Activated CD8-positive, alpha-beta memory T cell treated with anti-CD3 and anti-CD28 coated beads, Interleukin-2, amount 10 ng/mL, durations not matched to agents 7 days and 5 days (primary cell): ENCODE results near the gene MYT1. TPM values are rescaled to one million over a fixed set of nuclear protein-coding genes. Genes with fewer than 3 reads are reported as not detected.
A peak's percentile ranks its signal among the peaks of the same experiment; 100 is the strongest.
"Not testable (repeated sequence)": the region's sequence is repeated elsewhere in the genome, so short reads cannot be mapped to it uniquely, and the experiment has no call there.

Source experiments
- ATAC-seq: fragments of 150-1000 bp; cut with Tn5 transposase; one replicate; pipeline ENCODE4 v1.10.0; 2021; ENCODE audit warnings: moderate library complexity
- CTCF ChIA-PET: fragments of 350-600 bp; sonication (Branson Sonifier 250); formaldehyde crosslinking; loops from one replicate; lab custom pipeline; 2021; ENCODE audit warnings: antibody characterized with exemption; lab: Charles Lee
- DNase-seq: peaks from one replicate; pipeline ENCODE4 v3.0.0-alpha.2; 2020
- H3K27ac Mint-ChIP-seq: one replicate; pipeline ENCODE4 v1.8.0; 2021; ENCODE audit warnings: mild to moderate bottlenecking, mixed read lengths
- H3K27me3 Mint-ChIP-seq: one replicate; pipeline ENCODE4 v1.8.0; 2021; ENCODE audit warnings: mixed read lengths
- H3K36me3 Mint-ChIP-seq: one replicate; pipeline ENCODE4 v1.8.0; 2021; ENCODE audit warnings: mild to moderate bottlenecking, mixed read lengths
- H3K4me1 Mint-ChIP-seq: one replicate; pipeline ENCODE4 v1.8.0; 2021; ENCODE audit warnings: mixed read lengths
- H3K4me3 Mint-ChIP-seq: one replicate; pipeline ENCODE4 v1.8.0; 2021; ENCODE audit warnings: mild to moderate bottlenecking, moderate library complexity, mixed read lengths
- H3K9me3 Mint-ChIP-seq: one replicate; pipeline ENCODE4 v1.8.0; 2022; ENCODE audit warnings: low read depth, mixed read lengths
- total RNA-seq, 2 experiments: library from RNA; stranded (reverse); gene quantifications; one replicate each; pipeline ENCODE4 v1.2.3, GENCODE V29; 2021

MYT1 gene
- total RNA-seq, 2 experiments from 2014 or later: not detected

- no peak for DNase-seq
- Mint-ChIP-seq H3K27me3 (peaks cover 11% of the 10 kb centered on the region), H3K9me3 (no peaks in the 10 kb centered on the region), H3K36me3 (no peaks in the 10 kb centered on the region), H3K4me3 (no peak overlapping the region), H3K4me1 (peaks cover 24% of the 10 kb centered on the region), H3K27ac (no peak overlapping the region)
- CTCF ChIA-PET: interaction anchor here (2.5 kb wide), 1 partner anchor 27 kb away, joined by 12 read pairs; no protein-coding TSS in a partner anchor
- ATAC-seq: no peak
Observed at GRCh38 chr20:64283646-64284045, 119.4 kb downstream of the MYT1 start.

- H3K9me3 Mint-ChIP-seq, H3K36me3 Mint-ChIP-seq, H3K27ac Mint-ChIP-seq, H3K4me3 Mint-ChIP-seq, H3K4me1 Mint-ChIP-seq: not testable (repeated sequence)
- DNase-seq: peak; percentile 95
- peak; percentile 89 for ATAC-seq
- H3K27me3 Mint-ChIP-seq: peaks cover 11% of the 10 kb centered on the region
- CTCF ChIA-PET: interaction anchor here (0.8 to 2.4 kb wide), 13 partner anchors 8 to 249 kb away, joined by 3 to 19 read pairs (median 5); partner anchors contain the start of genes C20orf204, LKAAEAR1, OPRL1 and PCMTD2
Observed at GRCh38 chr20:64285579-64286446, 121.6 kb downstream of the MYT1 start.

GRCh38 chr20:64286447-64287263, 122.4 kb downstream of the MYT1 start:
- not testable (repeated sequence) for H3K36me3 Mint-ChIP-seq, DNase-seq, ATAC-seq, H3K9me3 Mint-ChIP-seq, H3K4me3 Mint-ChIP-seq, H3K4me1 Mint-ChIP-seq, H3K27ac Mint-ChIP-seq
- CTCF ChIA-PET: interaction anchor here (0.8 to 2.4 kb wide), 11 partner anchors 10 to 250 kb away, joined by 3 to 19 read pairs (median 7); partner anchors contain the start of genes C20orf204, LKAAEAR1, OPRL1 and PCMTD2
- H3K27me3 Mint-ChIP-seq: peaks cover 11% of the 10 kb centered on the region

- peaks cover 11% of the 10 kb centered on the region for H3K27me3 Mint-ChIP-seq
- H3K36me3 Mint-ChIP-seq, H3K9me3 Mint-ChIP-seq, H3K27ac Mint-ChIP-seq, ATAC-seq, H3K4me1 Mint-ChIP-seq, DNase-seq, CTCF ChIA-PET, H3K4me3 Mint-ChIP-seq: not testable (repeated sequence)
Observed at GRCh38 chr20:64287264-64287590, 123.0 kb downstream of the MYT1 start.

Other genes with a start within 250 kb of the MYT1 start
- gene UCKL1, start 208.0 kb upstream of the MYT1 start, total RNA-seq: 10 to 100 TPM; 41.1 to 41.9 TPM
- 10 to 100 TPM; 13.5 to 18.2 TPM for gene ZNF512B, start 194.5 kb upstream of the MYT1 start, total RNA-seq
- gene SAMD10, start 184.8 kb upstream of the MYT1 start, total RNA-seq: 10 to 100 TPM; 26.0 to 33.4 TPM
- 10 to 100 TPM; 77.5 to 80.6 TPM for gene PRPF6, start 183.3 kb upstream of the MYT1 start, total RNA-seq
- gene C20orf204, start 128.3 kb upstream of the MYT1 start, total RNA-seq: 10 to 100 TPM; 17.5 to 19.0 TPM
- gene SOX18, start 114.8 kb upstream of the MYT1 start, total RNA-seq: 1 to 10 TPM in 1 of 2 experiments, under 1 TPM in 1; 0.20 to 1.8 TPM
- gene TCEA2, start 101.3 kb upstream of the MYT1 start, total RNA-seq: 10 to 100 TPM; 54.3 to 57.4 TPM
- gene RGS19, start 84.9 kb upstream of the MYT1 start, total RNA-seq: 100 to 1,000 TPM in 1 of 2 experiments, 10 to 100 TPM in 1; 84.5 to 119 TPM
- gene OPRL1, start 84.4 kb upstream of the MYT1 start, total RNA-seq: under 1 TPM; 0.75 to 0.99 TPM
- not detected for gene LKAAEAR1, start 80.1 kb upstream of the MYT1 start, total RNA-seq
- gene NPBWR2, start 56.9 kb upstream of the MYT1 start, total RNA-seq: not detected
- gene PCMTD2, start 91.3 kb downstream of the MYT1 start, total RNA-seq: 10 to 100 TPM; 28.1 to 38.5 TPM